K562 (cell line): ENCODE data around the gene PRPSAP2. TPM values are rescaled to one million over a fixed set of nuclear protein-coding genes. Genes with fewer than 3 reads are reported as not detected.

ENCODE experiments used
- ATAC-seq: fragments of 200-7000 bp; cut with Tn5 transposase; 3 replicates; pipeline ENCODE4 v1.9.1; 2020; ENCODE audit warnings: moderate library complexity
- BruUV-seq: library from RNA; stranded (reverse); fragments of 400-500 nt; replicated peaks from 2 replicates; lab custom pipeline; 2021; lab: Mats Ljungman, UMichigan
- CTCF ChIA-PET: fragments of 300-600 bp; formaldehyde crosslinking; extraction: SDS; loops from one replicate; lab custom pipeline; 2021; ENCODE audit warnings: low intra/inter-chr PET ratio; lab: Yijun Ruan, JAX
- POLR2A ChIA-PET: fragments of 300-600, 350-650 bp; sonication (Branson Sonifier 250); formaldehyde crosslinking; extraction: SDS; loops from one replicate; lab custom pipeline; 2021; ENCODE audit warnings: antibody characterized with exemption, inconsistent platforms; lab: Yijun Ruan, JAX
- DNase-seq, 4 experiments: peaks; one replicate each; pipeline versions ENCODE4 v3.0.0 to v3.0.0-alpha.2; 2011 to 2018; ENCODE audit warnings: low spot score in 3 of 4, mixed read lengths in 3 of 4; ENCODE audit errors: extremely low read depth in 1 of 4
- FAIRE-seq: peaks from 2 replicates; lab custom pipeline; 2011; peaks lifted over from hg19 to GRCh38; lab: Jason Lieb, UNC
- H2AFZ ChIP-seq: 2 replicates; pipeline ENCODE4 v1.6.0; 2011; ENCODE audit warnings: low read depth, low read length, control low read depth, inconsistent platforms
- H3K27ac ChIP-seq: fragments of 200-600 bp; 3 replicates; pipeline ENCODE4 v1.8.0; 2011; ENCODE audit warnings: low read depth, mild to moderate bottlenecking, control low read depth, inconsistent platforms, low read length, moderate library complexity, mixed read lengths; ENCODE audit errors: extremely low read depth
- H3K27me3 ChIP-seq, 2 experiments: fragments of 300-600 bp in 1 of 2; 2 replicates in 1 of 2; 3 replicates in 1 of 2; pipeline versions ENCODE4 v1.6.0 to v1.8.0; 2011; ENCODE audit warnings: inconsistent platforms in 2 of 2, low read length in 2 of 2, mild to moderate bottlenecking in 1 of 2, mixed read lengths in 1 of 2, moderate library complexity in 1 of 2; ENCODE audit not compliant: control insufficient read depth in 2 of 2, insufficient read depth in 2 of 2
- H3K36me3 ChIP-seq: fragments of 300-600 bp; 3 replicates; pipeline ENCODE4 v1.8.0; 2011; ENCODE audit warnings: mild to moderate bottlenecking, low read length, inconsistent platforms; ENCODE audit not compliant: control insufficient read depth, insufficient read depth
- H3K4me1 ChIP-seq, 2 experiments: fragments of 200-600 bp in 1 of 2; replicated peaks in 1 of 2; 2 replicates in 1 of 2; 3 replicates in 1 of 2; pipeline versions ENCODE4 v1.5.1 to v1.8.0; 2011; ENCODE audit warnings: inconsistent platforms in 2 of 2, low read length in 2 of 2, mild to moderate bottlenecking in 1 of 2, mixed read lengths in 1 of 2, moderate library complexity in 1 of 2; ENCODE audit not compliant: control insufficient read depth in 2 of 2, insufficient read depth in 2 of 2
- H3K4me2 ChIP-seq: 2 replicates; pipeline ENCODE4 v1.6.1; 2011; ENCODE audit warnings: low read length, control low read depth, inconsistent platforms, mixed read lengths; ENCODE audit not compliant: insufficient read depth
- H3K4me3 ChIP-seq: fragments of 200-600 bp; sonication (generic), shearing (Covaris generic); 2 replicates; pipeline ENCODE4 v1.5.1; 2016; ENCODE audit warnings: control low read depth, inconsistent platforms
- H3K79me2 ChIP-seq: fragments of 200-600 bp; 3 replicates; pipeline ENCODE4 v1.8.0; 2011; ENCODE audit warnings: low read length, inconsistent platforms; ENCODE audit not compliant: control insufficient read depth, insufficient read depth
- H3K9ac ChIP-seq, 2 experiments: 2 replicates each; pipeline versions ENCODE4 v1.6.0 to v1.6.1; 2011; ENCODE audit warnings: low read depth in 2 of 2, low read length in 2 of 2, control low read depth in 1 of 2, inconsistent platforms in 1 of 2, mild to moderate bottlenecking in 1 of 2, mixed read lengths in 1 of 2; ENCODE audit not compliant: insufficient read depth in 1 of 2
- H3K9me1 ChIP-seq: one replicate; pipeline ENCODE4 v1.6.0; 2011; ENCODE audit warnings: inconsistent platforms, mild to moderate bottlenecking, low read length, moderate library complexity; ENCODE audit not compliant: control insufficient read depth, insufficient read depth
- H3K9me3 ChIP-seq: replicated peaks from 2 replicates; pipeline ENCODE4 v1.5.1; 2011; ENCODE audit warnings: low read depth, low read length, inconsistent platforms; ENCODE audit not compliant: control insufficient read depth, insufficient read depth
- H4K20me1 ChIP-seq: replicated peaks from 2 replicates; pipeline ENCODE4 v1.6.1; 2011; ENCODE audit warnings: low read length, inconsistent platforms, mixed read lengths; ENCODE audit not compliant: control insufficient read depth, insufficient read depth
- FOSL1 ChIP-seq: fragments of 200-800 bp; sonication (Bioruptor generic); conservative IDR thresholded peaks from 2 replicates; pipeline ENCODE4 v1.6.1; 2016; ENCODE audit warnings: missing genetic modification characterization, missing compliant biosample characterization
- FOXK2 ChIP-seq, 2 experiments: fragments of 450-650 bp; IDR thresholded peaks in 1 of 2; conservative IDR thresholded peaks in 1 of 2; 2 replicates each; pipeline ENCODE4 v1.6.1; 2016; ENCODE audit warnings: low read depth in 2 of 2, mild to moderate bottlenecking in 1 of 2
- HMG20B ChIP-seq: fragments of 250-450 bp; sonication (Bioruptor Pico); IDR thresholded peaks from 2 replicates; pipeline ENCODE4 v1.5.0; 2021; ENCODE audit warnings: mild to moderate bottlenecking
- JUND ChIP-seq, 2 experiments: IDR thresholded peaks; 2 replicates in 1 of 2; 3 replicates in 1 of 2; pipeline ENCODE4 v1.6.1; 2011; ENCODE audit warnings: borderline replicate concordance in 2 of 2, low read depth in 2 of 2, low read length in 2 of 2, improper control_type of control experiment in 1 of 2, missing biosample characterization in 1 of 2, missing genetic modification characterization in 1 of 2, missing genetic modification reagents in 1 of 2
- MEIS2 ChIP-seq: fragments of 450-650 bp; IDR thresholded peaks from 2 replicates; pipeline ENCODE4 v1.6.1; 2014; ENCODE audit warnings: mild to moderate bottlenecking; ENCODE audit not compliant: partially characterized antibody
- PYGO2 ChIP-seq: fragments of 450-650 bp; IDR thresholded peaks from 2 replicates; pipeline ENCODE4 v1.6.1; 2016; ENCODE audit warnings: mild to moderate bottlenecking, missing genetic modification characterization, moderate library complexity, missing compliant biosample characterization
- STAT5B ChIP-seq: fragments of 250-450 bp; sonication (Bioruptor Pico); IDR thresholded peaks from 2 replicates; pipeline ENCODE4 v1.8.0; 2021; ENCODE audit warnings: mild to moderate bottlenecking, inconsistent platforms
- ZFP1 ChIP-seq: fragments of 450-650 bp; formaldehyde crosslinking; IDR thresholded peaks from 2 replicates; pipeline ENCODE4 v1.4.0; 2020; ENCODE audit warnings: mild to moderate bottlenecking, mixed read lengths
- WGBS: fragments of 100-300 bp; shearing (Covaris generic); methylation state at CpG from one replicate; pipeline ENCODE4 v1.1.6; 2016; ENCODE audit warnings: low coverage, mixed read lengths; ENCODE audit not compliant: insufficient coverage; ENCODE audit errors: missing lambda C conversion rate; 5-methylcytosine and 5-hydroxymethylcytosine counted together
- in situ Hi-C: fragments of 300-500 bp; cut with MboI; formaldehyde crosslinking; loops from 4 replicates; pipeline ENCODE4 v1.15.0; 2018; ENCODE audit warnings: inconsistent platforms, mixed read lengths
- intact Hi-C: fragments of 100-400 bp; cut with micrococcal nuclease; formaldehyde crosslinking; loops from 2 replicates; pipeline ENCODE4 v1.14.2; 2022
- polyA plus RNA-seq, 8 experiments: library from polyadenylated mRNA; depleted of rRNA in 4 of 8; stranded (reverse) in 5 of 8; unstranded in 3 of 8; fragments of >200 nt; fragmentation: Nextera tagmentation in 2 of 8; fragmentation: Illumina TruSeq in 1 of 8; extraction: Ambion mirVana in 2 of 8; extraction: Trizol in 1 of 8; gene quantifications; 2 replicates each; pipeline versions ENCODE4 v1.2.1 to v1.2.3, GENCODE V29; 2011 to 2014; ENCODE audit warnings: inconsistent platforms in 1 of 8, missing spikeins in 1 of 8
- total RNA-seq, 7 experiments: library from RNA; depleted of rRNA in 6 of 7; stranded (reverse); fragments of >200 nt in 6 of 7; fragmentation: Illumina TruSeq in 2 of 7; extraction: Trizol in 2 of 7; gene quantifications; 2 replicates each; pipeline versions ENCODE4 v1.2.1 to v1.2.3, GENCODE V29; 2011 to 2021; ENCODE audit warnings: low replicate concordance in 1 of 7

The PRPSAP2 gene
- total and polyA plus RNA-seq, 9 of the 15 experiments (the other 6 are each of a cell fraction or from before 2014, with no cell fraction given) = 15.5 to 56.7 (median 35.7) TPM

- Histone ChIP-seq H3K4me2 (no peak overlapping the region), H2AFZ (no peak overlapping the region), H3K4me1 (peaks cover 0 to 7% of the 10 kb centered on the region in 2 experiments; a peak in 3 of 5 replicates), H3K9me3 (no peaks in the 10 kb centered on the region), H3K9me1 (no peaks in the 10 kb centered on the region), H3K79me2 (peaks cover 23% of the 10 kb centered on the region), H3K9ac (no peak overlapping the region), H3K36me3 (peaks cover 31% of the 10 kb centered on the region; the same call in 1 of the 3 replicates), H3K27ac (no peak overlapping the region), H3K4me3 (no peak overlapping the region), H3K27me3 (no peaks in the 10 kb centered on the region), H4K20me1 (no peaks in the 10 kb centered on the region)
- no peak for ATAC-seq
- FAIRE-seq = no peak
- ChIA-PET POLR2A (interaction anchor here (1.8 kb wide), 1 partner anchor 9 kb away, joined by 7 read pairs; the partner anchor contains the start of gene PRPSAP2), CTCF (no interaction called here)
- BruUV-seq = no TSS peak
- TF ChIP-seq PYGO2 (tag) (no peak), ZFP1 (CRISPR knock-in tag) (no peak), STAT5B (CRISPR knock-in tag) (no peak), JUND (IDR thresholded peaks at IDR 0.05; ENCODE audit: borderline replicate concordance, low read depth, low read length) (no peak), JUND (tag; IDR thresholded peaks at IDR 0.05; ENCODE audit: borderline replicate concordance, low read depth, low read length) (no peak), HMG20B (no peak), FOXK2 (conservative IDR thresholded peaks at IDR 0.05 in 1 of 2, IDR thresholded peaks at IDR 0.05 in 1 of 2; ENCODE audit: low read depth in 2 of 2) (no peak), FOSL1 (tag) (no peak), MEIS2 (no peak)
- no peak for DNase-seq
- intact Hi-C loops (no loop called here), in situ Hi-C loops (no loop called here)
- 91% methylated on average over 8 of the region's 8 CpGs for WGBS
These were observed 9.2 kb downstream of the PRPSAP2 start for GRCh38 chr17:18866866-18867813.
